Epithelial cell of proximal tubule (primary cell): ENCODE data around the gene TMEM258. TPM values are rescaled to one million over a fixed set of nuclear protein-coding genes. Genes with fewer than 3 reads are reported as not detected.
A peak's percentile ranks its signal among the peaks of the same experiment; 100 is the strongest.

ENCODE experiments used
- DNase-seq: peaks from one replicate; pipeline ENCODE4 v3.0.0-alpha.2; 2011; ENCODE audit warnings: low read depth
- H3K4me3 ChIP-seq: 2 replicates; pipeline ENCODE4 v1.5.1; 2011; ENCODE audit warnings: low read depth, mild to moderate bottlenecking, low read length
- CTCF ChIP-seq: conservative IDR thresholded peaks from 2 replicates; pipeline ENCODE4 v1.5.1; 2012; ENCODE audit warnings: low read depth, mild to moderate bottlenecking, low read length
- total RNA-seq: library from RNA; depleted of rRNA; stranded (reverse); fragments of >200 nt; gene quantifications from 2 replicates; pipeline ENCODE4 v1.2.3, GENCODE V29; 2015

The TMEM258 gene
- total RNA-seq, 1 donor from 2014 or later, result 95.1 TPM

- no peak for DNase-seq
- no peak overlapping the region for H3K4me3 ChIP-seq
- peak; percentile 1 for TF ChIP-seq CTCF
Measured at GRCh38 chr11:61764606-61765260, 27.7 kb downstream of the TMEM258 start.

- no peak overlapping the region for H3K4me3 ChIP-seq
- DNase-seq, result no peak
- no peak for TF ChIP-seq CTCF
Measured at GRCh38 chr11:61763930-61764605, 28.3 kb downstream of the TMEM258 start.

- no peak for TF ChIP-seq CTCF
- DNase-seq, result no peak
- H3K4me3 ChIP-seq, result no peak overlapping the region
Measured at GRCh38 chr11:61762798-61763197, 29.6 kb downstream of the TMEM258 start.

GRCh38 chr11:61762223-61762615 is 30.2 kb downstream of the TMEM258 start:
- no peak for TF ChIP-seq CTCF
- no peak for DNase-seq
- H3K4me3 ChIP-seq, result no peak overlapping the region

GRCh38 chr11:61761440-61762222 is 30.8 kb downstream of the TMEM258 start:
- no peak overlapping the region for H3K4me3 ChIP-seq
- TF ChIP-seq CTCF, result no peak
- no peak for DNase-seq

- no peak for DNase-seq
- no peak overlapping the region for H3K4me3 ChIP-seq
- no peak for TF ChIP-seq CTCF
Measured at GRCh38 chr11:61760946-61761345, 31.5 kb downstream of the TMEM258 start.
